ENCODE results near the gene CAMTA1. TPM values are rescaled to one million over a fixed set of nuclear protein-coding genes. Genes with fewer than 3 reads are reported as not detected.

Gene CAMTA1
- total and polyA plus RNA-seq, 9 of the 15 experiments (the other 6 are each of a cell fraction or from before 2014, with no cell fraction given): 43.9 to 161 (median 65.9) TPM

DNA sequence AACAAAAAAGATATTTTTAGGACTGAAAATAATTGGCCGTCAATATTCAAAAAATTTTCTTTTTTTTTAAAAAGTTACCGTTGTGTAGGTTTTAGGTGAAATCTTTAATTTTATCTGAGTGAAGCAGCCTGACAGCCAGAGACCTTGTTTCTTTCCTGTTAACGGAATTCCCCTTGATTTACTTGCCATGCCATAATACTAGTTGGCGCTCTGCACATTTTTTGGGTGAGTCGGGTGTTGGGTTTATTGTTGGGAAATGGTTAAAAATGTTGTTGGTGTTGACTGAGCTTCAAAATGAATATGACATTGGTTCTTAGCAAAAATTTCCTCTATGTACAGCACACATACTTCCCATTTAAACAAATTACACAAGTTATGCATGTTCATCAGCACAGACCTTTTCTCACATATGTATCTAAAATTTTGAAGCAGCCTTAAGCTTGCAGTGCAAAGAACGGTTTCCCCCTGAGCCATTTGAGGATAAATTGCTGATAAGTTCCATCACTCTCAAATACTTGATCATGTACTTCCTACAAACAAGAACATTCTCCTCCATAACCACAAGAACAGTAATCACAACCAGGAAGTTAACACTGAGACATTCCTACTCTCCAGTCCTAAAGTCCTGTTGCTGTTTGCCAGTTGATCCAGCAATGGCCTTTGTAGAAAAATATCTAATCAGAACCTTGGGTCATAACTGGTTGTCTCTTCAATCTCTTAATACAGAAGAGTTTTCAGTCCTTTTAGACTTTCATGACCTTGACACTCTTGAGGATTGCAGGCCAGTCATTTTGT, 34.2 kb downstream of the CAMTA1 start:
- Histone ChIP-seq H3K4me2 (ENCODE audit: insufficient read depth, low read length) (no peak overlapping the region), H3K4me3 (no peak overlapping the region), H3K9me1 (ENCODE audit: control insufficient read depth, insufficient read depth, low read length) (no peaks in the 10 kb centered on the region), H4K20me1 (replicated peaks; ENCODE audit: control insufficient read depth, insufficient read depth, low read length) (peaks cover 18% of the 10 kb centered on the region), H3K36me3 (ENCODE audit: control insufficient read depth, insufficient read depth, low read length) (no peaks in the 10 kb centered on the region), H3K27me3 (ENCODE audit: control insufficient read depth in 2 of 2, insufficient read depth in 2 of 2, low read length in 2 of 2) (no peaks in the 10 kb centered on the region), H2AFZ (ENCODE audit: low read depth, low read length) (no peak overlapping the region), H3K4me1 (replicated peaks in 1 of 2; ENCODE audit: control insufficient read depth in 2 of 2, insufficient read depth in 2 of 2, low read length in 2 of 2) (no peaks in the 10 kb centered on the region; a peak in 1 of 5 replicates), H3K79me2 (ENCODE audit: control insufficient read depth, insufficient read depth, low read length) (peaks cover 3% of the 10 kb centered on the region; the same call in 1 of the 3 replicates), H3K27ac (ENCODE audit: extremely low read depth, low read depth, low read length) (no peak overlapping the region), H3K9me3 (replicated peaks; ENCODE audit: control insufficient read depth, insufficient read depth, low read depth, low read length) (no peaks in the 10 kb centered on the region), H3K9ac (ENCODE audit: insufficient read depth in 1 of 2, low read depth in 2 of 2, low read length in 2 of 2) (no peak overlapping the region)
- ATAC-seq (no peak), DNase-seq (ENCODE audit: extremely low read depth in 1 of 4, low spot score in 3 of 4) (no peak), FAIRE-seq (no peak)
- CTCF ChIA-PET (ENCODE audit: low intra/inter-chr PET ratio): no interaction called here
- no TSS peak for BruUV-seq (replicated peaks)
- in situ Hi-C loops (cut with MboI): no loop called here
- 74% methylated on average over 6 of the region's 6 CpGs for WGBS (ENCODE audit: insufficient coverage, low coverage, missing lambda C conversion rate)
- POLR2A ChIA-PET: interaction anchor here (0.6 to 2.2 kb wide), 3 partner anchors 9 to 49 kb away, joined by 4 to 6 read pairs (median 5); no protein-coding TSS in a partner anchor
- TF ChIP-seq RBBP5 (IDR thresholded peaks at IDR 0.05; ENCODE audit: borderline replicate concordance, insufficient read depth, low read length, poor library complexity, severe bottlenecking) (no peak), TRIM24 (IDR thresholded peaks at IDR 0.05) (no peak), BMI1 (IDR thresholded peaks at IDR 0.05; ENCODE audit: low read length) (no peak), SLC30A9 (CRISPR knock-in tag; IDR thresholded peaks at IDR 0.05) (no peak), HOXB6 (CRISPR knock-in tag; IDR thresholded peaks at IDR 0.05; ENCODE audit: borderline replicate concordance) (no peak), KLF13 (tag; IDR thresholded peaks at IDR 0.05; ENCODE audit: borderline replicate concordance, low read depth) (no peak), HDAC1 (IDR thresholded peaks at IDR 0.05) (no peak), MTA2 (IDR thresholded peaks at IDR 0.05; ENCODE audit: low read depth) (no peak), ZFP36 (IDR thresholded peaks at IDR 0.05; ENCODE audit: low read depth, low read length, partially characterized antibody) (no peak), KHSRP (IDR thresholded peaks at IDR 0.05) (no peak), SAP30 (IDR thresholded peaks at IDR 0.05; ENCODE audit: borderline replicate concordance, insufficient read depth, low read depth, low read length, poor library complexity, severe bottlenecking) (no peak), ZNF764 (CRISPR knock-in tag; IDR thresholded peaks at IDR 0.05; ENCODE audit: low read depth) (no peak), ZNF184 (CRISPR knock-in tag; IDR thresholded peaks at IDR 0.05) (no peak), CBFB (CRISPR knock-in tag; IDR thresholded peaks at IDR 0.05) (no peak)
- intact Hi-C loops (cut with micrococcal nuclease): no loop called here
